GM04503 (cell line): ENCODE results near the gene BICDL2.
A peak's percentile ranks its signal among the peaks of the same experiment; 100 is the strongest.
"Not testable (repeated sequence)": the region's sequence is repeated elsewhere in the genome, so short reads cannot be mapped to it uniquely, and the experiment has no call there.

ENCODE experiments used
- DNase-seq: peaks from one replicate; pipeline ENCODE4 v3.0.0-alpha.2; 2012; ENCODE audit warnings: low read depth

The BICDL2 gene

GRCh38 chr16:3063625-3064386 is 27.1 kb upstream of the BICDL2 start:
- no peak for DNase-seq

GRCh38 chr16:3062553-3062952 is 25.8 kb upstream of the BICDL2 start:
- DNase-seq, result no peak

- DNase-seq, result no peak
These were observed 23.8 kb upstream of the BICDL2 start for GRCh38 chr16:3060339-3061127.

- no peak for DNase-seq
These were observed 23.0 kb upstream of the BICDL2 start for GRCh38 chr16:3059723-3060242.

- peak; percentile 50 for DNase-seq
These were observed 22.4 kb upstream of the BICDL2 start for GRCh38 chr16:3059041-3059722.

GRCh38 chr16:3058139-3059030 is 21.6 kb upstream of the BICDL2 start:
- DNase-seq, result no peak

- DNase-seq, result no peak
These were observed 20.7 kb upstream of the BICDL2 start for GRCh38 chr16:3057181-3058138.

- DNase-seq, result no peak
These were observed 19.8 kb upstream of the BICDL2 start for GRCh38 chr16:3056336-3057180.

- not testable (repeated sequence) for DNase-seq
These were observed 19.0 kb upstream of the BICDL2 start for GRCh38 chr16:3055734-3056115.

GRCh38 chr16:3054965-3055733 is 18.4 kb upstream of the BICDL2 start:
- no peak for DNase-seq

- DNase-seq, result not testable (repeated sequence)
These were observed 16.6 kb upstream of the BICDL2 start for GRCh38 chr16:3053330-3053710.

GRCh38 chr16:3052571-3053329 is 16.0 kb upstream of the BICDL2 start:
- DNase-seq, result not testable (repeated sequence)

- no peak for DNase-seq
These were observed 14.8 kb upstream of the BICDL2 start for GRCh38 chr16:3051494-3051893.

GRCh38 chr16:3051009-3051408 is 14.3 kb upstream of the BICDL2 start:
- no peak for DNase-seq

- no peak for DNase-seq
These were observed 13.7 kb upstream of the BICDL2 start for GRCh38 chr16:3050487-3050886.

- no peak for DNase-seq
These were observed 13.3 kb upstream of the BICDL2 start for GRCh38 chr16:3049921-3050481.

- no peak for DNase-seq
These were observed 10.6 kb upstream of the BICDL2 start for GRCh38 chr16:3047387-3047720.
